ENCODE data around the gene LRRC4C.
"Not testable (repeated sequence)": the region's sequence is repeated elsewhere in the genome, so short reads cannot be mapped to it uniquely, and the experiment has no call there.

The LRRC4C gene

DNA sequence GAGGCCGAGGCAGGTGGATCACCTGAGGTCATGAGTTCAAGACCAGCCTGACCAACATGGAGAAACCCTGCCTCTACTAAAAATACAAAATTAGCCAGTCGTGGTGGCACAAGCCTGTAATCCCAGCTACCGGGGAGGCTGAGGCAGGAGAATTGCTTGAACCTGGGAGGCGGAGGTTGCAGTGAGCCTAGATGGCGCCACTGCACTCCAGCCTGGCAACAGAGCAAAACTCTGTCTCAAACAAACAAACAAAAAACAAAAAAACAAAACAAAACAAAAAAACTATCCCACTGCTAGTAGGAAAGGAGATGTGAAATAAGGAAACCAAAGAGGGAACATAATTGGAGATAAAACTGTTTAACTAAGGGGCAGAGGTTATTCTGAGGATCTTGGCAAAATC lies 1291.6 kb downstream of the LRRC4C start:
- H2BK12ac ChIP-seq (ENCODE audit: low read length); H3K79me2 ChIP-seq (ENCODE audit: control insufficient read depth, insufficient read depth, low read length, poor library complexity); H2AFZ ChIP-seq (ENCODE audit: insufficient read depth, low read length, poor library complexity); H3K4me3 ChIP-seq (ENCODE audit: low read depth, low read length); H4K12ac ChIP-seq (ENCODE audit: low read depth, low read length); H3K9me3 ChIP-seq (ENCODE audit: insufficient read depth, low read depth, low read length); H2BK120ac ChIP-seq (ENCODE audit: insufficient read depth, low read length, poor library complexity); H3K36me3 ChIP-seq (ENCODE audit: control insufficient read depth in 1 of 2, insufficient read depth in 2 of 2, low read length in 2 of 2); H3K4me1 ChIP-seq (ENCODE audit: control insufficient read depth in 1 of 2, insufficient read depth in 2 of 2, low read length in 2 of 2); H4K91ac ChIP-seq (ENCODE audit: low read depth, low read length); H3K4ac ChIP-seq (ENCODE audit: low read depth, low read length); H2BK5ac ChIP-seq (ENCODE audit: low read depth, low read length, poor library complexity); H3K27me3 ChIP-seq (ENCODE audit: insufficient read depth, low read length); H3K27ac ChIP-seq (ENCODE audit: low read depth, low read length); H3K14ac ChIP-seq (ENCODE audit: low read length); DNase-seq; H3K79me1 ChIP-seq (ENCODE audit: low read length); H3K23ac ChIP-seq (ENCODE audit: low read length); H3K18ac ChIP-seq (ENCODE audit: low read length); H4K8ac ChIP-seq (ENCODE audit: low read depth, low read length); H2AK5ac ChIP-seq (ENCODE audit: low read length); H3K9ac ChIP-seq (ENCODE audit: low read length); H3K4me2 ChIP-seq (ENCODE audit: low read length): not testable (repeated sequence)
- WGBS (ENCODE audit: extremely low coverage, insufficient coverage, insufficient read length), result no CpG with 5 or more reads among the region's 5 CpGs

- Histone ChIP-seq H3K27me3 (ENCODE audit: insufficient read depth, low read length) (no peaks in the 10 kb centered on the region), H3K18ac (ENCODE audit: low read length) (no peak overlapping the region), H4K12ac (ENCODE audit: low read depth, low read length) (no peak overlapping the region), H3K79me1 (ENCODE audit: low read length) (no peaks in the 10 kb centered on the region), H4K91ac (ENCODE audit: low read depth, low read length) (no peak overlapping the region), H3K9ac (ENCODE audit: low read length) (no peak overlapping the region), H2BK120ac (ENCODE audit: insufficient read depth, low read length, poor library complexity) (no peak overlapping the region), H3K14ac (ENCODE audit: low read length) (no peak overlapping the region), H3K4me1 (ENCODE audit: control insufficient read depth in 1 of 2, insufficient read depth in 2 of 2, low read length in 2 of 2) (no peaks in the 10 kb centered on the region), H3K23ac (ENCODE audit: low read length) (no peak overlapping the region), H3K4me2 (ENCODE audit: low read length) (no peak overlapping the region), H3K27ac (ENCODE audit: low read depth, low read length) (no peak overlapping the region), H3K9me3 (ENCODE audit: insufficient read depth, low read depth, low read length) (no peaks in the 10 kb centered on the region), H3K4me3 (ENCODE audit: low read depth, low read length) (no peak overlapping the region), H2AFZ (ENCODE audit: insufficient read depth, low read length, poor library complexity) (no peak overlapping the region), H2BK12ac (ENCODE audit: low read length) (no peak overlapping the region), H4K8ac (ENCODE audit: low read depth, low read length) (no peak overlapping the region), H3K4ac (ENCODE audit: low read depth, low read length) (no peak overlapping the region), H3K36me3 (ENCODE audit: control insufficient read depth in 1 of 2, insufficient read depth in 2 of 2, low read length in 2 of 2) (no peaks in the 10 kb centered on the region), H3K79me2 (ENCODE audit: control insufficient read depth, insufficient read depth, low read length, poor library complexity) (no peaks in the 10 kb centered on the region), H2AK5ac (ENCODE audit: low read length) (no peak overlapping the region), H2BK5ac (ENCODE audit: low read depth, low read length, poor library complexity) (no peak overlapping the region)
- WGBS (ENCODE audit: extremely low coverage, insufficient coverage, insufficient read length), result no CpG with 5 or more reads among the region's 4 CpGs
- no peak for DNase-seq
Measured at GRCh38 chr11:40166892-40167291, 1292.6 kb downstream of the LRRC4C start.

DNA sequence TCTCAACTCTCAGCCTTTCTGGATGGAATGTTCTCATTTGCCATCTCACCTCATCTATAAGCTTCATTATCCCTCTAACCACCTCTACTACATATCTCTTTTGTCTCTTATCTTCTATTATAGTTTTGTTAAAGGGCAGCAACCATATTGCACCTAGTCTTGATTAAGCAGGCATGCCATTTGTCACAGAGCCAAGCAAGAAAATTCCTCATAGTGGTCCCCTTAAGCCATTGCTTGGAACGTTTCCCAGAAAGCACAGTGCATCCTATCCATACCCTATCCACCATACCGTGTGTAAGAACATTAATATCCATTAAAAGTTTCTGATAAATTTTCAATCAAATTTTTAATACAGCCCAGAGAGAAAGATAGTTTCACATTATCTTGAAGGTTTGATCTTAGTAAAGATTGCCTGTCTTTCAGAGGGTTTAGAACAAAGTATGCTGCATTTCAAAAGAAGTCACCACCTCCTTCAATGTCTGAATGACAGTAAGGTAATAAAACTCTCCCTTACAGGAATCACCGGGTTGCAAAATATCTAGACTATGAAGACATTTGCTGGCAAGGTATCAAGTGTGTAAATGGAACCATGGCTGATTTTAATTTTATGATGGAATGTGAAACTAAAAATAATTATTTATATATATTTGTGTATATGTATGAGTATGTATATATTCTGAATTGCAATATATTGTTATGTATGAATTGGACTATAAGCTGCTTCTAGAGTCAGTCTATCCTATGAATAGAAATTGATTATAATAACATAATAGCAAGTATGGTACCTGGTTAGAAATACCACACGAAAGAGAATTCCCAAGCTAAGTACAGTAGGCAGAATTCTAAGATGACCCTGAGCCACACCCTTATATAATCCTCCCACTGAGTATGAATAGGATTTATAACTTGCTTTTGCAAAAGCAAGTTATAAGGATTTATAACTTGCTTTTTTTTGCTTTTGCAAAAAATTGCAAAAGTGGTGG lies 1296.3 kb downstream of the LRRC4C start:
- Histone ChIP-seq H3K27me3 (ENCODE audit: insufficient read depth, low read length) (no peaks in the 10 kb centered on the region), H3K79me2 (ENCODE audit: control insufficient read depth, insufficient read depth, low read length, poor library complexity) (no peaks in the 10 kb centered on the region), H2BK5ac (ENCODE audit: low read depth, low read length, poor library complexity) (no peak overlapping the region), H4K8ac (ENCODE audit: low read depth, low read length) (no peak overlapping the region), H3K4me2 (ENCODE audit: low read length) (no peak overlapping the region), H2AFZ (ENCODE audit: insufficient read depth, low read length, poor library complexity) (no peak overlapping the region), H4K91ac (ENCODE audit: low read depth, low read length) (no peak overlapping the region), H3K4me1 (ENCODE audit: control insufficient read depth in 1 of 2, insufficient read depth in 2 of 2, low read length in 2 of 2) (no peaks in the 10 kb centered on the region), H3K14ac (ENCODE audit: low read length) (no peak overlapping the region), H2AK5ac (ENCODE audit: low read length) (no peak overlapping the region), H3K23ac (ENCODE audit: low read length) (no peak overlapping the region), H2BK120ac (ENCODE audit: insufficient read depth, low read length, poor library complexity) (no peak overlapping the region), H3K4me3 (ENCODE audit: low read depth, low read length) (no peak overlapping the region), H3K18ac (ENCODE audit: low read length) (no peak overlapping the region), H3K36me3 (ENCODE audit: control insufficient read depth in 1 of 2, insufficient read depth in 2 of 2, low read length in 2 of 2) (no peaks in the 10 kb centered on the region), H3K9ac (ENCODE audit: low read length) (no peak overlapping the region), H3K9me3 (ENCODE audit: insufficient read depth, low read depth, low read length) (no peaks in the 10 kb centered on the region), H3K79me1 (ENCODE audit: low read length) (no peaks in the 10 kb centered on the region), H4K12ac (ENCODE audit: low read depth, low read length) (no peak overlapping the region), H3K4ac (ENCODE audit: low read depth, low read length) (no peak overlapping the region), H2BK12ac (ENCODE audit: low read length) (no peak overlapping the region), H3K27ac (ENCODE audit: low read depth, low read length) (no peak overlapping the region)
- DNase-seq, result no peak
- no CpG with 5 or more reads among the region's 4 CpGs for WGBS (ENCODE audit: extremely low coverage, insufficient coverage, insufficient read length)

GRCh38 chr11:40161854-40162410 lies 1297.5 kb downstream of the LRRC4C start:
- Histone ChIP-seq H3K23ac (ENCODE audit: low read length) (no peak overlapping the region), H4K8ac (ENCODE audit: low read depth, low read length) (no peak overlapping the region), H2BK120ac (ENCODE audit: insufficient read depth, low read length, poor library complexity) (no peak overlapping the region), H2BK5ac (ENCODE audit: low read depth, low read length, poor library complexity) (no peak overlapping the region), H3K9ac (ENCODE audit: low read length) (no peak overlapping the region), H3K79me1 (ENCODE audit: low read length) (no peaks in the 10 kb centered on the region), H3K36me3 (ENCODE audit: control insufficient read depth in 1 of 2, insufficient read depth in 2 of 2, low read length in 2 of 2) (no peaks in the 10 kb centered on the region), H2AK5ac (ENCODE audit: low read length) (no peak overlapping the region), H3K4me1 (ENCODE audit: control insufficient read depth in 1 of 2, insufficient read depth in 2 of 2, low read length in 2 of 2) (no peaks in the 10 kb centered on the region), H3K79me2 (ENCODE audit: control insufficient read depth, insufficient read depth, low read length, poor library complexity) (no peaks in the 10 kb centered on the region), H3K4ac (ENCODE audit: low read depth, low read length) (no peak overlapping the region), H3K18ac (ENCODE audit: low read length) (no peak overlapping the region), H3K4me3 (ENCODE audit: low read depth, low read length) (no peak overlapping the region), H4K91ac (ENCODE audit: low read depth, low read length) (no peak overlapping the region), H3K9me3 (ENCODE audit: insufficient read depth, low read depth, low read length) (no peaks in the 10 kb centered on the region), H3K14ac (ENCODE audit: low read length) (no peak overlapping the region), H3K4me2 (ENCODE audit: low read length) (no peak overlapping the region), H2BK12ac (ENCODE audit: low read length) (no peak overlapping the region), H4K12ac (ENCODE audit: low read depth, low read length) (no peak overlapping the region), H3K27me3 (ENCODE audit: insufficient read depth, low read length) (no peaks in the 10 kb centered on the region), H2AFZ (ENCODE audit: insufficient read depth, low read length, poor library complexity) (no peak overlapping the region), H3K27ac (ENCODE audit: low read depth, low read length) (no peak overlapping the region)
- no CpG with 5 or more reads among the region's 5 CpGs for WGBS (ENCODE audit: extremely low coverage, insufficient coverage, insufficient read length)
- DNase-seq, result no peak
